ENCODE measurements around the gene SCLY. TPM values are rescaled to one million over a fixed set of nuclear protein-coding genes. Genes with fewer than 3 reads are reported as not detected.
"Not testable (repeated sequence)": the region's sequence is repeated elsewhere in the genome, so short reads cannot be mapped to it uniquely, and the experiment has no call there.

The SCLY gene
- polyA plus RNA-seq, 3 donors = 8.0 to 13.6 (median 11.5) TPM

DNA sequence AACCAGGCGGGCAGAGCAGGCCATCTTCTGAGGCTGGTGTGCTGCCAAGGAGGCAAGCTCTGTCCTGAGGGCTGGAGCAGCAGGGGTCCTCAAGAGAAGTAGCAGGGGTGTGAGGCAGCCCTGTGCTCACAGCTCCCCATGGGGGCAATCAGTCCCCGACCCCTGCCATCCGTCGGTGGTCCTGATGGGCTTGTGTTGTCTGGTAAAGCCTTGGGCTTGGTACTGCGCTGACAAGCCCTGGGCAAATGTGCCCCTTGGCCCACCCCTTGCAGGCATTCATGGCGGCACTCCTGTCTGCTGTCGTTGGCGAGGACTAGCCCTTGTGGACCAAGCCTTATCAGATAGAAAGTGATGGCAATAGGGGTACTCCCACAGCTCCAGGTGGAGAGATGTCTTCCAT is 22.6 kb upstream of the SCLY start:
- 95 to 98% (median 97%) methylated on average over 8 of the region's 8 CpGs for WGBS, 3 donors
- H3K27ac ChIP-seq (ENCODE audit: low read depth, low read length) = no peak overlapping the region

DNA sequence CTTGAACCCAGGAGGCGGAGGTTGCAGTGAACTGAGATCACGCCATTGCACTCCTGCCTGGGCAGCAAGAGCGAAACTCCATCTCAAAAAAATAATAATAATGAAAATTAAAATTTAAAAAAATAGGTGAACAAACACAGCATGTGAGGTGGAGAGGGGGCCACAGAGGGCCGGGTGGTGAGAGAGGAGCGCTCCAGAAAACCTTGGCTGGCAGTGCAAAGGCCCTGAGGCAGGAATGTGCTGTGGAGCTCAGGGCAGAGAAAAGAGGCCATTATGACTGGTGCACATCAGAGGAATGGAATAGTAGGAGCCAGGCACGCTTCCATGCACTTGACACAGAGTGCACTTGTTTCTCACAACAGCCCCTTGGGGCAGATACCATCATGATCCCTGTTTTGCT is 21.6 kb upstream of the SCLY start:
- no peak overlapping the region for H3K27ac ChIP-seq (ENCODE audit: low read depth, low read length)
- WGBS, 3 donors = 90 to 92% (median 91%) methylated on average over 6 of the region's 6 CpGs

DNA sequence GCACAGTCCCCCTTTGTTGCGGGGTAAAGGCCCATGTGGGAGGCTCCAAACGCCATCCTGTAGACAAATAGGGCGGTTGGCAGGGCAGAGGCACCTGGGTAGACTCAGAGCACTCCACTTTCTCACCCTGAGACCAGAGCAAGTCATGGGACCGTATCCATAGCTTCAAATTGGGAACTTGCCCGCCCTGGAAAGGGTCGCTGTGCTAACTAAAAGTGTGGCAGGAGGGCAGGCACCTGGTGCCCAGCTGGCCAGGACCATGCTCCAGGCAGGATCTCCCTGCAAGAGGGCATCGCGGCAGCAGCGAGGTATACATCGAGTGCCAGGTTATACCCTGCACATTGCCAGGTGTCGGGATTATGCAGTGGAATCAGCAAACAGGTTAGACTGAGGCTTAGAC is 20.8 kb upstream of the SCLY start:
- 93 to 97% (median 96%) methylated on average over 11 of the region's 11 CpGs for WGBS, 3 donors
- H3K27ac ChIP-seq (ENCODE audit: low read depth, low read length) = no peak overlapping the region

DNA sequence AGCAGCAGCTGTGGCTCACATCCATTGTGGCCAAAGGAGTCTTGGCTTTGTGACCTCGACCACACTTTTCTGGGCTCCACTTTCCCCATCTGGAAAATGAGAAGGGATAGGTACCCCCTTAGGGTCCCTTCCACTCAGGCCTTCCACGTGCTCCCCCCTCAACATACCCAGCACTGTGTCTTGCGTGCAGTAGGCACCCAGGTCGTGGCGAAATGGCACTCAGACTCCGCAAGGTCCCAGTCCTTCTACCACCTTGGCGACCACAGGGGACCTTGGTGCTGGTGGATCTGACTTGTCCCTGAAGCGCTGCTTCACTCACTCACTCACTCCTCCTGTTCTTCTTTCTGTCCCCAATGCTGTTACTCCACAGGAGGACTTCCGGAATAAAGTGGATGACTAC is 19.9 kb upstream of the SCLY start:
- H3K27ac ChIP-seq (ENCODE audit: low read depth, low read length) = no peak overlapping the region
- 89 to 97% (median 90%) methylated on average over 9 of the region's 9 CpGs for WGBS, 3 donors

DNA sequence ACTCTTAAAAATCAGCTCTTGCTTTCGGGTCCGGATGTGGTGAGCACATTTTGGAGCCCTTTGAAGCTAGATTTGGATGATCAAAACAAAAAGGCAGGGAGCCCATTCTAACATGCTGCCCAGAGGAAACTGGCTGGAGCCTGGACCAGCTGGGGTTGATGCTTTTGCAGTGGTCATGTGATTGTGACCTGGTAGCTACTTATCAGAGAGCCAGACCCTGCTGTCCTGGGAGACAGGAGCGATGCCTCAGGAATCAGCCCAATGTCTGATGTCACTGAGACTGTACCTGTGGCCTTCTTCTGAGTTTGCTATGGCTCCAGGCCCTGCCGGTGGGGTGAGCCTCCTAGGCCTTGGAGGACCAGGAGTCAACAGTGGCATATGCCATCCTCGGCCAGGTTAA is 18.7 kb upstream of the SCLY start:
- WGBS, 3 donors = 72 to 97% (median 95%) methylated on average over 5 of the region's 5 CpGs
- H3K27ac ChIP-seq (ENCODE audit: low read depth, low read length) = no peak overlapping the region

DNA sequence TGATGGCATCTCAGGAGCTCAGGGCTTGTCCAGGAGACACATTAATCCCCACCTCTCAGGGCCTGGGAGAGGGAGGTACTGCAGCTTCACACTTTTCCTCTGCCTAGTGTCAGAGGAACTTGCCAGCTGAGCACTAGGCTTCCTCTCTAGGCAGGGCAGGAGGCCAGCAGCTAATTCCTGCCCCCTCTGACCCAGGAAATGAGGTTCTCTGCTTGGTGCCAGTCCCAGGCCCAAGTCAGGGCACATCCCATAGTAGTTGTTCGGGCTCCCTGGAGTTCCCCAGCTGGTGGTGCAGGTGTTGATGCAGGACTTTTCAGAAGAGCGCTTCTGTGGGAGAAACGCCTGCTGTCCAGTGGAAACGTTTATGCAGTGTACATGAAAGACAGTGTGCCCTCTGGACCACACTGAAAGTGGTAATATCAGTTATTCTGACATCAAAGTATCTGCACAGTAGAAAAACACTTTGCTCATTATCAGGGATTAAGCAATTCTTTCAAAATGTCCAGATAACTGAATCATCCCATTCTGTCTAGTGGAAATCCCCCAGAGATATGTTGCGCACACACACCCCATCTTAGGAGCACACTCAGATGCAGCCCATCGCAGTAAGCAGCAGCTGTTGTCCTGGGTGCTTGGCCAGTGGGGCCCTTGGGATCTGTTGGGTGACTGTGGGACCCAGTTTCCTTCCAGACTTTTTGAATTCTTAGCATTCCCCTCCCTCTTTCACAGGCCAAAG is 17.8 kb upstream of the SCLY start:
- no peak overlapping the region for H3K27ac ChIP-seq (ENCODE audit: low read depth, low read length)
- 57 to 83% (median 76%) methylated on average over 6 of the region's 6 CpGs for WGBS, 3 donors

DNA sequence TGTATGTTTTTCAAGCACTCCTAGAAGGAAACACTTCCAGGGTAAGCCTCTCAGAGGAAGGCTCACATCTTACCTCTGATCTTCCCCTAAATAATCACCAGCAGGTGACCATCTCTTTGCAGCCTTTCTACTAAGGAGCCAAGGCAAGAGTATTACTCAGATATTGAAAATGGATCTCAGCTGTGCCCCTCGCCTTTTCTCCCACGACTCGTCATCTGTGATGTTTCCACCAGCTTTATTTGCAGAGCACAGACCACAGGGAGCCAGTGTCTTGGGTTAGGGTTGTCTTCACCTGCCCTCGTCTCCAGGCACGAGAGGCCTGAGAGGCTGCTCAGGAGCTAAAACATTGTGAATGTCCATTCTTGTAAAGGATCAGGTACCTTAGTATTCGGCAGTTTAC is 16.9 kb upstream of the SCLY start:
- no peak overlapping the region for H3K27ac ChIP-seq (ENCODE audit: low read depth, low read length)
- whole genome bisulfite sequencing, 3 donors = 52 to 97% (median 96%) methylated on average over 6 of the region's 6 CpGs

DNA sequence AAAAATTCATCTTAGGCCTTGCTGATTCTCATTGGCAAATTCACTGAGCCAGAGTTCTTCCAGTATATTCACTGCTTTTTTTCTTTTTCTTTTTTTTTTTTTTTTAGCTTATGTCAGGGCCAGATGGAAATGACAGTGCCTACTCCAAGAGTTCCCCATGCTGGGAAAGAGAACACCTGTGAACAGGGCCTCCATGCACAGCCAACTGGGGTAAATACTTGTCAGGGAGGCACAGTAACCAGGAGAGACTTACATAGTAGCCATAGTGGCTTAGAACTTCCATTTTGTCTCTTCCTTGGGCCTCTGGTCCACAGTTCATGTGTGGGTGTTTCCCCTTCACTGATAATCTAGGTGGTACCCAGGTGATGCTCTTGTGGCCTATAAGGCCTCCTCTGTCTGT is 15.2 kb upstream of the SCLY start:
- no peak overlapping the region for H3K27ac ChIP-seq (ENCODE audit: low read depth, low read length)

DNA sequence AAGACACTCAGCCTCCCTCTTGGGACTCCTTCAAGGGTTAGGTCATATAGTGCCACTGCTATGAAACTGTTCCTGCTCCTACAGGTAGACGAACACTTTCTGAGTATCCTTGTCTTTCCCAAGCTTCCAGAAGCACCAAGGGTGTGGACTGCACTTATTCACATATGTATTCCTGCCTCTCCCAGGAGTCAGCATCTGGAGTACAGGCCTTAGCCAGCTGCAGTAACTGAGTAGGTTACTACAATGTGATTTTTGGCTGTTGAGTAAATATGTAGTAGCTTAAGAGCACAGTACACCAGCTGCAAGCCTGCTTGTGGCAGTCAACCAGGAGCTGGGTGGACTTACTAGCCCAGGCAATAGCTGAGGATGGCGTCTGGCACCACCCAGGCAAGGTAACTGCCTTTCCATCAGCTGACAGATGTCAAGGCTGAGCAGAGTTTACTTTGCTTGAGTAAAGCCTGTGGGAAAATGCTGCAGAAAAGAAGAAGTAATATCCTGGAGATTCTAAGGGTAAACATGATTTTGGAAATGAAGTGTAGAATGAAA is 14.0 kb upstream of the SCLY start:
- WGBS, 3 donors = 37 to 96% (median 93%) methylated on average over 2 of the region's 2 CpGs
- H3K27ac ChIP-seq (ENCODE audit: low read depth, low read length) = no peak overlapping the region

DNA sequence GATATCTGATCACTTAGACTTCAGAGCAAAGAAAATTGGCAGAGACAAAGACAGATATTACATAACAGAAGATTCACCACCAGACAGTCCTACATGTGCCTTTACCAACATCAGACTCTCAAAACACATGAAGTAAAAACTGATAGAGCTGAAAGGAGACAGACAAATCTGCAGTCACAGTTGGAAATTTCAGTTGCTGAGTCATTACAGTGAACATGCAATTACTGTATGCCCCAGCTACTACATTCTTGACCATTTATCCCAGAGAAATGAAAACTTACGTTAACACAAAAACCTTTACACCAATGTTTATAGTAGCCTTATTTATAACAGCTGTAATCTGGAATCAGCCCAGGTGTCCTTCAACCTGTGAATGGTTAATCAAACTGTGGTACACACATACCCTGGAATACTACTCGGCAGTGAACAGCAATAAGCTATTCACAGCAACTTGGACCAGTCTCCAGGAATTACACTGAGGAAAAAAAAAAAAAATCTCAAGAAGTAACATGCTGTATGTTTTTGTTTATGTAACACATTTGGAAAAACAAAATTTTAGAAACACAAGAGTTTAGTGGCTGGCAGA is 7.5 kb upstream of the SCLY start:
- 55 to 89% (median 86%) methylated on average over 2 of the region's 2 CpGs for WGBS, 3 donors
- H3K27ac ChIP-seq (ENCODE audit: low read depth, low read length) = no peak overlapping the region

DNA sequence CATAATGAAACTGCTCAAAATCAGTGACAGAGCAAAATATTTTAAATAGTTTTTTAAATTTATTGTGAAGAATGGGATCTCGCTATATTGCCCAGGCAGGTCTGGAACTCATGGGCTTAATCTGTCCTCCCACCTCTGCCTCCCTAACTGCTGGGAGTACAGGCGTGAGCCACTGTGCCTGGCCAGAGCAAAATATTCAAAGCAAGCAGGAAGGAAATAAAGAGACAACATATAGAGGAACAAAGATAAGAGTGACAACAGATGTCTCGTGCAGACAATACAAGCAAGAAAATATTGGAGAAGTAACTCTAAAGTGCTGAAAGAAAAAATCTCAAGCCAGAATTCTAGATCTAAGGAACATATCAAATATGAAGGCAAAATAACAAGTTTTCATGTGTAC is 5.0 kb upstream of the SCLY start:
- H3K27ac ChIP-seq (ENCODE audit: low read depth, low read length) = no peak overlapping the region
- 52 to 72% (median 58%) methylated on average over 3 of the region's 3 CpGs for WGBS, 3 donors

DNA sequence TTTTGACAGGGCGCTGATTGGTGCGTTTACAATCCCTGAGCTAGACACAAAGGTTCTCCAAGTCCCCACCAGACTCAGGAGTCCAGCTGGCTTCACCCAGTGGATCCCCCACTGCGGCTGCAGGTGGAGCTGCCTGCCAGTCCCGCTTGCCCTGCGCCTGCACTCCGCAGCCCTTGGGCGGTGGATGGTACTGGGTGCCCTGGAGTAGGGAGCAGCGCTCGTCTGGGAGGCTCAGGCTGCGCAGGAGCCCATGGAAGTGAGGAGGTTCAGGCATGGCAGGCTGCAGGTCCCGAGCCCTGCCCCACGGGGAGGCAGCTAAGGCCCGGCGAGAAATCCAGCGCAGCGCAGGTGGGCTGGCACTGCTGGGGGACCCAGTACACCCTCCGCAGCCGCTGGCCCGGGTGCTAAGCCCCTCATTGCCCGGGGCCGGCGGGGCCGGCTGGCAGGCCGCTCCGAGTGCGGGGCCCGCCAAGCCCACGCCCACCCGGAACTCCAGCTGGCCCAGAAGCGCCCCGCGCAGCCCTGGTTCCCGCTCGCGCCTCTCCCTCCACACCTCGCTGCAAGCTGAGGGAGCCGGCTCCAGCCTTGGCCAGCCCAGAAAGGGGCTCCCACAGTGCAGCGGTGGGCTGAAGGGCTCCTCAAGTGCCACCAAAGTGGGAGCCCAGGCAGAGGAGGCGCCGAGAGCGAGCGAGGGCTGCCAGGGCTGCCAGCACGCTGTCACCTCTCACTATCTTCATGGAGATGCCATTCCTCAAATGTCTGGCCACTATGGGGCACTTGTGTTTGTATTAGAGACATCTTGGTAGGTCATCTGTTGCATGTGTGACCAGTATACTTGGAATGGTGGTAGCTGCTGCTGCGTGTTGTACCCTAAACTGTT is 2.9 kb upstream of the SCLY start:
- H3K27ac ChIP-seq (ENCODE audit: low read depth, low read length) = not testable (repeated sequence)
- WGBS, 3 donors = 91 to 94% (median 93%) methylated on average over 33 to 44 of the region's 44 CpGs

DNA sequence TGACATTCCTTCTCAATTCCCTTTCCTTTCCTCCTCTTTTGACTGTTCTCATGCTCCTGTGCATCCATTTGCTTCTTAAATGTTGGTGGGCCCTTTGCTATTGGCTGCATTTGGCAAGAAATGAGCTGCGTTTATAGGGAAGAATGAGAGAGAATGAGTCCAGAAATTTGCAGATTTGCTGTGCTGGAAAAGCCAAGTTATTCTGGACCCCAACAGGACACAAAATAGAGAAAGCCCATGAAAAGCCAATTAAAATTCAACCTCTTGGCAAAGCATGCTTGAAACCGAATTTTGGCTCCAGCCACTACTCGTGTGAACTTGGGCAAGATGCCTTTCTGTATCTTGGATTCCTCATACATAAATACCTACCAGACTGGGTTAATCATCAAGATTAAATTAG is 1.3 kb upstream of the SCLY start:
- H3K27ac ChIP-seq (ENCODE audit: low read depth, low read length) = no peak overlapping the region
- WGBS, 3 donors = 62 to 93% (median 90%) methylated on average over 3 of the region's 3 CpGs

DNA sequence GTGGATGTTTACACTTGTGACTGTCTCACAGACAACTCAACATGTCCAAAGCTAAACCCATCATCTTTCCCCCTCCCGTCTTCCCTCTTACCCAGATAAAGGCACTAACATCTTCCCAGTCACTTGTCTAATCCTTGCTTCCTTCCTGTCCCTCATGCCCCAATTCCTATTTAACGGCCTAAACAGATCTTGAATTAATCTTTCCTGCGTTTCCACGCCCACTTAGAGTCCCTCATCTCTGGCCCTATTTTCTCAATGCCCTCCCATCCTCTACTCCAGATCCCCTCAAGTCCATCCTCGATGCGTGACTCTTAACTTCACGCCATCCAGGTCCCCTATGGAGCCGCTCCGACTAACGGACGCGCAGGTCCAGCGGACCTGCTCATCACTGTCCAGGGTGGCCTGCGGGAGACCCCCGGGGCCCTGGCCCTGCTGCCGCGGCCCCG is 682 bp upstream of the SCLY start:
- WGBS, 3 donors = 2% methylated on average over 18 of the region's 18 CpGs
- peak overlapping the region; percentile 77 for H3K27ac ChIP-seq (ENCODE audit: low read depth, low read length)

DNA sequence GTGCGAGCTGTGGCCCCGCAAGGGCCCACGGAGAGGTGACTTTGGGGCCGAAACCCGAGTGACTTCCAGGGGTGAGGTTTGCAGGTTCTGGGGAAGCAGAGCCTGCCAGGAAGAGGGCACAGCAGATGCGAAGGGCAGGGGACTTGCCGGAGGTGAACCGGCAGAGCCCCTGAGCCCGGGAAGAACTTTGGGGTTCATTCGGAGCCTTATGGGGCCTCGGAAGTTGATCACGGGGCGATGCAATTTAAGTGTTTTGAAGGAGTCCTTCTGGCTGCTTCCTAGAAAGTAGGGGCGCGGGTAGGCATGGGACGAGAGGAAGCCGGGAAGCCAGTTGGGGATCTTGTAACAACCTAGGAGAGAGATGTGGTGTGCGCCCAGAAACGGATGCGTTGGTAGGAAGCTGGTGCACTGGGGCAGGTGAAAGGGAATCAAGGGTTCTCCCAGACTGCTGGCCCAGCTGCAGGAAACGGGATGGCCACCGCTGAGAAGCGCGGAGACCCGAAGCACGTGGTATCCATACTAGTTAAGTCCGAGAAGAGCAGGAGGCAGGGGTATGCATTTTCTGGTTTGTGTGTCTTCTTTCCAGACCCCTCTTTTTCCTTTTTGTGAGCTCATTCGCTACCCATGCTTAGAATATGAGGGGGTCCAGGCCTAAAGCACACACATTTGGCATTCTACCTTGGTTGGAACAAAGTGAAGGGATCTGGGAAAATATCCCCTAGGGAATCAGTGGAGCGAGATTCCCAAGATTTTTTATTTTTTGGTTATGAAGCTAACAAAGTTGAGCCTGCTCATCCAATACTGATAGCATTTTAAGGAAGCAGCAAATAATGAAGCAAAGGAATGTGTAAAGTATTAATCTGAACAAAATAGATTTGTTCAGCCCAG is 758 bp downstream of the SCLY start:
- H3K27ac ChIP-seq (ENCODE audit: low read depth, low read length) = no peak overlapping the region
- 2 to 4% (median 3%) methylated on average over 29 of the region's 29 CpGs for WGBS, 3 donors

DNA sequence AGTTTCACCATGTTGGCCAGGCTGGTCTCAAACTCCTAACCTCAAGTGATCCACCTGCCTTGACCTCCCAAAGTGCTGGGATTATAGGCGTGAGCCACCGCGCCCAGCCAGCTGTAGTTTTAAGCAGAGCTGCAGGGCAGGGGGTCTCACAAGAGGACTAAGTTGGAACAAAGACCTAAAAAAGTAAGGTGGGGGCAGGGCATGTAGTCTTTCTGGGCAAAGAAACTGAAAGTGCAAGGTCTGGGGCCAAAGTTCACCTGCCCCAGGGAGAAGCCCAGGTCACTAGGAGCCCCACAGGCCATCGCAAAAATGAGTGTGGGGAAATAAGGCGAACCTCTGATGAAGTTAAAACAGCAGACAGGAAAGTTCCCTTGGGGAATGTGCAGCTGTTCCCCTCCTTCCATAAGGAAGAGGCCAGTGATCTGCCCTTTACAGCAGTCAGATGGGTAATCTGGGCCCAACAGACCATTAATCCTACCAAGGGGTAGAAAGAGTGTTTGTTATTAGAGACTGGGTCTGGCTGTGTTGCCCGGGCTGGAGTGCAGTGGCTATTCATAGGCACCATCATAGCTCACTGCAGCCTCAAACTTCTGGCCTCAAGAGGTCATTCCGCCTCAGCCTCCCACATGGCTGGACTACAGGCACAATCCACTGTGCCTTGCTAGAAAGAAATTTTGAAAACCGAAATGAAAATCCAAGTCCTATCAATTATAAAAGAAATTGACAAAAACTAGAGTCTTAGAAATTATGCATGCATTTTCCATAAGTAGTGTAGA is 2.8 kb downstream of the SCLY start:
- WGBS, 3 donors = 79 to 97% (median 92%) methylated on average over 8 of the region's 8 CpGs
- no peak overlapping the region for H3K27ac ChIP-seq (ENCODE audit: low read depth, low read length)

DNA sequence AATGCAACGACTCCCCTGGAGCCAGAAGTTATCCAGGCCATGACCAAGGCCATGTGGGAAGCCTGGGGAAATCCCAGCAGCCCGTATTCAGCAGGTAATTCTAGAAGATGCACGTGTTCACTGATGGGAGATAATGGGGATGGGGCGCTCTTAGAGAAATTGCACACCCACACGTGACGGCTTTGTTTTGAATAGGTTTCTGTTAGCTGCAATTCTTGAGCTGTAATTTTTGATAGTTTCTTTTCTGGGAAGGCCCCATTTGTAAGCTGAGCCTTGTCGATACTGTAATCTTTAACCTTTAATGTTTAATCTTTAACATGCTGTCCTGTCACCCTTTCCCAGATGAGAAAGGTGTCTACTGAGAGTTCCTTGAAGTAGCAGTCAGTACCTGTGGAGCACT is 3.6 kb downstream of the SCLY start:
- H3K27ac ChIP-seq (ENCODE audit: low read depth, low read length) = no peak overlapping the region
- WGBS, 3 donors = 30 to 89% (median 86%) methylated on average over 7 of the region's 7 CpGs
